ENCODE measurements around the gene SWAP70.

Gene SWAP70

GRCh38 chr11:9755561-9756185 is 91.8 kb downstream of the SWAP70 start:
- DNase-seq: no peak

GRCh38 chr11:9756461-9756860 is 92.6 kb downstream of the SWAP70 start:
- DNase-seq: no peak

- no peak for DNase-seq
Measured at GRCh38 chr11:9756878-9757277, 93.0 kb downstream of the SWAP70 start.

GRCh38 chr11:9757809-9758636 is 94.1 kb downstream of the SWAP70 start:
- peak; percentile 92 for DNase-seq

GRCh38 chr11:9758637-9759518 is 95.0 kb downstream of the SWAP70 start:
- peak; percentile 58 for DNase-seq

- DNase-seq: peak; percentile 97
Measured at GRCh38 chr11:9759519-9760192, 95.8 kb downstream of the SWAP70 start.

GRCh38 chr11:9760193-9760575 is 96.3 kb downstream of the SWAP70 start:
- no peak for DNase-seq

- DNase-seq: no peak
Measured at GRCh38 chr11:9761441-9761945, 97.6 kb downstream of the SWAP70 start.

- DNase-seq: no peak
Measured at GRCh38 chr11:9762531-9762930, 98.7 kb downstream of the SWAP70 start.

- no peak for DNase-seq
Measured at GRCh38 chr11:9763301-9763700, 99.4 kb downstream of the SWAP70 start.

- DNase-seq: no peak
Measured at GRCh38 chr11:9765320-9766101, 101.6 kb downstream of the SWAP70 start.

GRCh38 chr11:9769621-9770020 is 105.7 kb downstream of the SWAP70 start:
- no peak for DNase-seq

- DNase-seq: no peak
Measured at GRCh38 chr11:9771071-9771511, 107.2 kb downstream of the SWAP70 start.

- no peak for DNase-seq
Measured at GRCh38 chr11:9772218-9772617, 108.3 kb downstream of the SWAP70 start.

GRCh38 chr11:9773524-9773923 is 109.6 kb downstream of the SWAP70 start:
- DNase-seq: no peak

GRCh38 chr11:9774109-9774508 is 110.2 kb downstream of the SWAP70 start:
- DNase-seq: no peak

- no peak for DNase-seq
Measured at GRCh38 chr11:9774591-9775397, 110.9 kb downstream of the SWAP70 start.

- DNase-seq: no peak
Measured at GRCh38 chr11:9775398-9775779, 111.5 kb downstream of the SWAP70 start.

- DNase-seq: no peak
Measured at GRCh38 chr11:9776203-9776602, 112.3 kb downstream of the SWAP70 start.

GRCh38 chr11:9777066-9777465 is 113.2 kb downstream of the SWAP70 start:
- no peak for DNase-seq

GRCh38 chr11:9777525-9777924 is 113.6 kb downstream of the SWAP70 start:
- no peak for DNase-seq

Data from activated CD4-positive, alpha-beta T cell treated with anti-CD3 and anti-CD28 coated beads, Interleukin-2, amount 50 U/mL, for 16 hours (primary cell).